Stimulated activated CD8-positive, alpha-beta memory T cell treated with anti-CD3 and anti-CD28 coated beads, Interleukin-7, amount 100 ng/mL, for 24 hours (primary cell): ENCODE data around the gene DOCK8.
"Not testable (repeated sequence)": the region's sequence is repeated elsewhere in the genome, so short reads cannot be mapped to it uniquely, and the experiment has no call there.

Experiments
- DNase-seq: peaks from one replicate; pipeline ENCODE4 v3.0.0-alpha.2; 2020; ENCODE audit warnings: low read depth

The DOCK8 gene

DNA sequence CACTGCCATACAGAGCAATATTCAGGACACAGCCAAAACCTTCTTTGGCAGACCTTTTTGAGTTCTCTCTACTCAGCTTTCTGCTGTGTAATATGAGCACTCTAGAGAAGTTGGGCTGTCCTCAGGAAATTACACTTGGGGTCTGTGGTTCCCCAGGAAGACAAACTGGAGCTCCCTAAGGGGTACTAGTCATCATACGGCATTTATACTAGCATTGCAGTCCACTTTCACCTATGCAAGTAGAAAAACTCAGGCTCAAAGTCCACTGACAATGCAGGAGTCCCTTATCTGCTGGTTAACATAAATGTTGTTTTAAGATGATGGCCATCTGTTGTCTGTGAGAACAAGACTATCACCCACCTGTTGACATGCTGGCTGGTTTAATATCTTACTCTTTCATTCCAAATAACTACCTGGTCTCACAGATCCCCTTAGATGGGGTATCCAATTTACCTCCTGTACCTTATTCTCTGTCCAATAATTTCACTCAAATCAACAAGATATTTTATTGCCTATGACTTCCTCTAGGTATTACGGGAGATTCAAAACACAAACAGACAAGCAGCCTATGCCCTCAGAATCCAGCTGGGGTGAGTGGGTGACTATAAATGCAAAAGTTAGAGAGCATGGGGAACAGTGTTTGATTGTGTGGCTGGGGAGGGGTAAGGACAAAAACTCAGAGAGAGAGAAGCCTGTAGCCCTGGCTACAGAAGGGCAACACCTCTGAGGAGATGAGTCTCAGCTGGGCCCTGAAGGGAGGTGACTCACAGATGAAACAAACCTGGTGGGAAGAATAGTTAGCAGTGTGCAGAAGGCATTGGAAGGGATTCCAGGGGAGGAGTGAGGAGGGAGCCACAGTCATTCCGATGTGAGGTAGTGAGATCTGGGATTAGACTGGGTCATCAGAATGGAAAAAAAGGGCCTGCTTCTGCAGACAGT lies 10.2 kb downstream of the DOCK8 start:
- DNase-seq: no peak

DNA sequence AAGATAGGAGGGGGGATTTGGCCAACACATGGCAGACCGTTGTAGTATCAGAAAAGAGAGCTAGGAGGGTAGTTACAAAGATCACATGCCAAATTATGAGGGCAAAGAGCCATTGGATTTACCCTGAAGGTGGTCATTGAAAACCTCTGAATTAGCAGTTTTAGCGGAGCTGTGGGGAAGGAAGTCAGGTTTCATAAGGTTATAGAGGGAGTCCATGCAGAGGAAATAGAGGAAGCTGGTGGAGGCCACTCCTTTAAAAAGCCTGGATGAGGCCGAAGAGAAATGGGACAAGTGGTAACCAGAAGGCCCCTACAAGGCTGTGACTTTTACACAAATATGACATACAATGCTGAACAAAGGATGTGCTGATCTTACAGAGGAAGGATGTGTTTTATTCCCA lies 13.2 kb downstream of the DOCK8 start:
- no peak for DNase-seq

DNA sequence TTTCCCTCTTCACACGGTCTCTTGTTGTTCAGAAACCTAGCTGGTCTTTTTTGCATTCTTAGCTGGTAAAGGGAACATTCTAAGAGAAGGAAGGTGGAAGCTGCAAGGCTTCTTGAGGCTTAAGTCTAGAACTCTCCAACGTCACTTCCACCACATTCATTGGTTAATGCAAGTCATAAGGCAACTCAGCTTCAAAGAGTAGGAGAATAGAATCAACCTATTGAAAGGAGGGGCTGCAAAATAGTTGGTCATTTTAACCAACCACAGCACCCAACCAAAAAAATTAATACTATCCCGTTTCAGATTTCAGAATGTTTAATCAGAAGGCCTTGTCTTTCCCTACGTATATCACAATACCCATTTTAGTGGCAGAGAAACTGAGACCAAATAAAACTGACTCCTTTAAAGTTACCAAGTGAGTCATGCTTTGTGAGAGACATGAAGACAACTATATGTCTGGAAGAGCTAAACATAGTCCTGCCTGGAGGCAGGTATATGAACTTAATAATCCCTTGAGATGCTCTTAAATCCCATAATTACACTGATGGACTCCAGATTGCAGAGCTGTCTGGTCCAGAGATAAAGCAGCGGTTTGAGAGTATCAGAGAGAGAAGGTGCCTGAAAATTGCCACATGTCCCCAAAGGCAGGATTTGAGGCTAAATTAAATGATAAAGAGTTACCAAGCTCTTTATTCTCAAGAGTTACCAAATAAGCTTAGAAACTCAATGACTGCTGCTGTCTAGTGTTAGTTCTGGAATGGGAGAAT lies 14.4 kb downstream of the DOCK8 start:
- DNase-seq: no peak

DNA sequence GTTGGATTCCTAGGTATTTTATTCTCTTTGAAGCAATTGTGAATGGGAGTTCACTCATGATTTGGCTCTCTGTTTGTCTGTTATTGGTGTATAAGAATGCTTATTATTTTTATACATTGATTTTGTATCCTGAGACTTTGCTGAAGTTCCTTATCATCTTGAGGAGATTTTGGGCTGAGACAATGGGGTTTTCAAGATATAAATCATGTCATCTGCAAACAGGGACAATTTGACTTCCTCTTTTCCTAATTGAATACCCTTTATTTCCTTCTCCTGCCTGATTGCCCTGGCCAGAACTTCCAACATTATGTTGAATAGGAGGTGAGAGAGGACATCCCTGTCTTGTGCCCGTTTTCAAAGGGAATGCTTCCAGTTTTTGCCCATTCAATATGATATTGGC lies 17.0 kb downstream of the DOCK8 start:
- not testable (repeated sequence) for DNase-seq

DNA sequence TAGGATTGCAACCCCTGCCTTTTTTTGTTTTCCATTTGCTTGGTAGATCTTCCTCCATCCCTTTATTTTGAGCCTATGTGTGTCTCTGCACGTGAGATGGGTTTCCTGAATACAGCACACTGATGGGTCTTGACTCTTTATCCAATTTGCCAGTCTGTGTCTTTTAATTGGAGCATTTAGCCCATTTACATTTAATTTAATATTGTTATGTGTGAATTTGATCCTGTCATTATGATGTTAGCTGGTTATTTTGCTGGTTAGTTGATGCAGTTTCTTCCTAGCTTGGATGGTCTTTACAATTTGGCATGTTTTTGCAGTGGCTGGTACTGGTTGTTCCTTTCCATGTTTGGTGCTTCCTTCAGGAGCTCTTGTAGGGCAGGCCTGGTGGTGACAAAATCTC lies 19.0 kb downstream of the DOCK8 start:
- DNase-seq: not testable (repeated sequence)

DNA sequence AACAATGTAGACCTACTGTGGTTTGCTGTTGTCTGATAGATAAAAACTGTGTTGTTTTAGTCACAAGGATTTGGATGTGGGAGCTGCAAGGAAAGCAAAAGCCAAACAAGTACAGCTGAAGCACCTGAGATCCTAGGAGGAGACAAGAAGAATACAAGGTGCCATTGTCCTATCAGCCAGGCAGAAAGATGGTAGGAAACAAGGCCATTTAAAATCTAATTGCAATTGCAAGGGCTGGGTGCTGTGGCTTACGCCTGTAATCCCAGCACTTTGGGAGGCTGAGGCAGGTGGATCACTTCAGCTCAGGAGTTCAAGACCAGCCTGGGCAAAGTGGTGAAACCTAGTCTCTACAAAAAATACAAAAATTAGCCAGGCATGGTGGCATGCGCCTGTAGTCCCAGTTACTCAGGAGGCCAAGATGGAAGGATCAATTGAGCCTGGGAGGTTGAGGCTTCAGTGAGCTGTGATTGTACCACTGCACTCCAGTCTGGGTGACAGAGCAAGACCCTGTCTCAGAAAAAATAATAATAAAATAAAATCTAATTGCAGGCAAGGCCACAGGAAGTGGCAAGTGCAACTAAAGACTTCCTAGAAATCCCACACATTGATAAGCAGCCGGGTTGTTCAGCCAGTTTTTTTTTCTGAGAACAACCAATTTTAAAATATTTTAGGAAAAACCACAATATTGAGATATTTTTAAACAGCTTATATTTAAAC lies 22.6 kb downstream of the DOCK8 start:
- DNase-seq: no peak

DNA sequence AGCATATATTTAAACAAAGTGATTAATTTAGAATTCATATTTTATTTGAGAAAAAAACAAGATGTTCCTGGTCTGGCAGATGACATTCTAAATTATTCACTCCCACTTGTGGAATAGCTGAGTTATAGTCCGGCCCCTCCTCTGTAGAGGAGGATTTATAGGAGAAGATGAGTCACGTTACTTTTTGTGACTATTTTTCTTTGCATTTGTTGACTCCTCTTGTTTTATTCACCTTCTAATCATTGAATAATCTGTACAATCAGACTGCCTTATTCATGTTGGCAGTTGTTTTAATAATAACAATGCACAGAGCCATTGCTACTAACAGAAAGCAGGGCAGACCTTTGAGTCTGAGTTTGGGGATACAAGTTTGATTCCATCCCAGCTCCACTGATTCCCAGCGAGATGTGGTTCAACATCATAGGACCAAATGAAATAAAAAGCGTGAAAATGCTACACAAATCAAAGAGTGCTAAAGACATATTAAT lies 23.2 kb downstream of the DOCK8 start:
- DNase-seq: no peak

DNA sequence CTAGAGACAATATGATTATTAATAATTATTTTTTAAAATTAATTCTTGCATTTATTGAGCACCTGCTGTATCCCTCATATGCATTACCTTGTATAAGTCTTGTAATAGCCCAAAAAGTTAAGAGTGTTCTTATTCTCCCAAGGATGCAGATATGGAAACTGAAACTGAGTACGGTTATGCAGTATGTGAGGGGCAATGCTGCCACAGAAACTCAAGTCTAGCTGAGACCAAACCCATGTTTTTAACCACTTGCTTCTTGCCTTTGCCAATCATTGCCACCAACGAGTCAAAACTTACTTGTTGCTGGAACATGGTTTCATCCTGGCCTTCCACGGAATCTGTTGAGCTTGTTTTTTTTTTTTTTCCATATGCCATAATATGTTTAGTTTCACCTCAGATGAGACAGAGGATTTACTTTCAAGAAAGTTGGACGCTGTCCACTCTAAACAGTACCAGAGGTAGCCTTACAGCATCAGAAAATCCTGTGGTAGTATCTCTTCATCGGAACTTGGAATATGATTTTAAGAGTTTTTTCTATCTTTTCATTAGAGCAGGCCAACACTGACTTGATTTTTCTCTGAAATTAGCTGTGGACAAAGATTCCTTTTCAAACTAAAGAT lies 27.9 kb downstream of the DOCK8 start:
- DNase-seq: no peak

DNA sequence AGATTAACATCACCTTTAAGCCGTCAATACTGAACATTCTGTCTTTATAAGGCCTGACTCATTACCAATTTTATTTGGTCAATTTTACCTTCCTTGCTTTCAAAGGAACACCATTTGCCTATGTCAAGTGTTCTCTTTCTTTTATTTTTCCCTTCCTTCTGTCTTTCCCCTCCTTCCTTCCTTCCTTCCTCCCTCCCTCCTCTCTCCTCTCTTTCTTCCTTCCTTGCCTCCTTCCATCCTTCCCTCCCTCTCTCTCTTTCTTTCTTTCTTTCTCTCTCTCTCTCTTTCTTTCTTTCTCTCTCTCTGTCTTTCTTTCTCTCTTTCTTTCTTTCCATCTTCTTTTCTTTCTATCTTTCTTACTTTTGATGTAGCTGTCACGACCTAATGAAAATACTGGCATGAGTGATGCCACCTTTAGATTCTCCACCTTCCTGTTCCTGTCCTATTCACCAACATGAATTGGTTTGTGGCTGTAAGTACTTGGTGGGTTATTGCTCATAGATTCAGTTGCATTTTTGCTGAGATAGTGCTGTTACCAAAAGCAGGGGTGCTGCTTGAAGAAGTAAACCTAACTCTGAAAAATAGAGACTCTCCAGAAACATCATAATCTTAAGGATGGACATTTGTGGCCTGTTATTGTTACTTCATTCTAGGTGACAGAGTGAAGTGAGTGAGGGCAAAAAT lies 33.8 kb downstream of the DOCK8 start:
- DNase-seq: no peak

DNA sequence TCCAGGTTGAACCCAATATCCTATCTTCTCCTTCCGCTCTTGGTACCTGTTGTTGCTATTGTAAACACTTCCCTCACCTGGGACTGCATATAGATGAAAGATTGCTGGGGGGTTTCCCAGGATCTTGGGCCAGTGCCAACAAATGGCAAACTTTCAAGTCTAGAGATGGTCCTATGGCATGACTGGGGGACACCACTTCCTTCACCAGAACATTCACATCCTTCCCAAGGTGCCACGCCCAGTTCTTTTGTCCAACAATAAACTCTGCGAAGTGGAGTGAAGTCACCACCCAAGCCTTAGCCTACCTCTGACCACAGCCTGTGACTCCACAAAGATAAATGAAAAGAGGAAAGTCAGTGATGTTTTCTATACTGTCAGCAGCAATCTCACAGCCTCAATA lies 34.4 kb downstream of the DOCK8 start:
- DNase-seq: no peak

DNA sequence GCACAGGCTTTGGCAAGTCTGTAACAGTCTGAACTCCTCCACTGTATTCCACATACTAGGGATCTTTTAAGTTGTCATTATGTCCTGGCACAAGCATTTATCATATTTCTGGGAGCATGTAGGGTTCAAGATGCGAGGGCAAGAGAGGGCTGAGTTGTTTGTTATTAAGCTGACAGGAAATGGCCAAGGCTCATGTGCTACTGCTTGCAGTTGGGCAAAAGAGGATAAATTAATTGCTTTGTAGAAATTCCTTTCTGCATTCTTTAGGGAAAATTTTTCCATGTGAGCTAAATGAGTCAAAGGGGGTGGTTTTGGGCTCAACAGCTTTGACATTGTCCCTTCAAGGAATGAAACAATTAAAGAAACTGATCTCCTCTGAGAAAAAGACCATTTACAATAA lies 35.4 kb downstream of the DOCK8 start:
- DNase-seq: no peak

DNA sequence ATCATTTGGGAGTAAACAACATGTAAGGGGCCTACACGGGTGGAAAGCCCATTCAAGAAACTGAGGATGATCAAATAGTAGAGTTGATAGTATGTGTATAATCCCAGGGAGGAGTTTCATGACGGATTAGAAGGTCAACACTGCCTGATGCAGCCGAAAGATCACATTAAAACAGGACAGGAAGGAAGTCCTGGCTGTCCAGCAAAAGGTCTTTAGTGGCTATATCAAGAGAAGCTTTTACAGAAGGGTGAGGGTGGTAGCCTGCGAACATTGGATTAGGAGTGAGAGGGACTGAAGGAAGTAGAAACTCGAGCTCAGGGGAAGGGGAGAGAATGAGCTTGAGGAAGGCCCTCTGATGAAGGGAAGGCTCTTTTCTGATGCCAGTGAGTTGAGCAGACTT lies 36.0 kb downstream of the DOCK8 start:
- DNase-seq: no peak

DNA sequence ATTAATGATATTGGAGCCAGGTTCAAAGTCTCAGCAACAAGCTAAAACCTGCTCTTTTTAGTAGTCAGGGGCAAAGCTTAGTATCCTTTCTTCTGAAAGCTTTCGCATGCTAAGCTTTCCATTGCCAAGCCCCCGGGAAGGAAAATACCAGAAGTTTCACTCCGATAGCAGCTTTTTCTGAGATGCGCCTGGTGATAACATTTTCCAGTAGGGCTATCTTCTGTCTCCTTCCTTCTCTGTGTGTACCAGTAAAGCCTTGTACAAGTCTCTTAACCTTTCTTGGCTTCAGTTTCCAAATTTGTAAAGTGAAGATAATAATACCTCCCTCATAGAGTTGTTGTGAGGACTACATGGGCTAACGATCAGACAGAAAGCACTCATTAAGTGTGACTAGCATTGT lies 36.7 kb downstream of the DOCK8 start:
- no peak for DNase-seq

DNA sequence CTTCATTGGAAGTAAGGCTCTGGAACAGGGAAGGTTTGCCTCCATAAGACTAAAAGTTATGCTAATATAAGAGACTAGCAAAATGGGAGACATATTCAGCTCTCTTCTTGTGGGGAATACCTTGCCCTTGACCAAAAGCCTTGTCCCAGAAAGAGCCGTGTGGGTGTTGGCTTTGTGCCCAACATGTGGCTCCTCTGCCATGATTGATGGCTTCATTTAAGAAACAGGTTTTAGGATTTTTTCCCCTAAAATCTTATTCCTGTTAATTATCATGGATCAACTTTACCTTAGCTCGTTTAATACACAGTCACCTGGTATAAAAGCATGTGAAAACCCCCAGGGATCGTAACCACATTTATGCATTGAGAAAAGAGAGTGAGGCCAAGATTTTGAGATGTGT lies 38.9 kb downstream of the DOCK8 start:
- DNase-seq: no peak

DNA sequence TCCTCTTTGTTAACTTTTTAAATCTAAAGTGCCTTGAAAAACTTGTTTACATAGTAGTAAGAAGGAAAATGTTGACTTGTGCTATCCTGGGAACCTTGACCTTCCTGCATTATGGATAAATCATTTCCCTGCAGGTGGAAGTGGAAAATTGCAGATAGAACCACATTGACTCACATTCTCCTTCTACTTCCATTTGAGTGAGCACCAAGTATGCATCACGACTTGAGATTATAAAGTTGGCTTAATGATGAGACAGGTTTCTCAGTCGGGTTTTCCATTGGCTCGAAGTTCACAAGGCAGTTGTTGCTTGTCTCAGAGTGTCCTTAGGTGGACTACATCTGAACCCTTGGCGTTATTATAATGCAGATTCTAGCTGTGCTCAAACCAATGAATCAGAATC lies 39.9 kb downstream of the DOCK8 start:
- no peak for DNase-seq

DNA sequence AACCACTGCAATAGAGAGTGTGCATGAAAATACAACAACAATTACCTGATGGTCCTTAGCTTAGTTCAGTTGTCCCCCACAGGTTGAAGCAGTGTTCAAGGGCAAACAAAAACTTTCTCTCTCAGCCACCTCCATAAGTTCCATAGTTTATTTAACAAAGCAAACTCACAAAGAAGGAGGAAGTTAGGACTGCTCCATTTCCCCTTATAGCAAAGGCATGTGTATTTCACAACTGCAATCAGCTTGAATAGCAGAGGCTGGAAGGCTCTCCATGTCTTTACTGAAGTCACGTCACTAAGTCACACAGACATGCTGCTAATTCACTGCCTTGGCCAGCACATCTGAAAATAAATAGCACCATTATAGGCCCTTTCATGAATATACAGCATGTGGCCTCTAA lies 43.3 kb downstream of the DOCK8 start:
- DNase-seq: no peak

DNA sequence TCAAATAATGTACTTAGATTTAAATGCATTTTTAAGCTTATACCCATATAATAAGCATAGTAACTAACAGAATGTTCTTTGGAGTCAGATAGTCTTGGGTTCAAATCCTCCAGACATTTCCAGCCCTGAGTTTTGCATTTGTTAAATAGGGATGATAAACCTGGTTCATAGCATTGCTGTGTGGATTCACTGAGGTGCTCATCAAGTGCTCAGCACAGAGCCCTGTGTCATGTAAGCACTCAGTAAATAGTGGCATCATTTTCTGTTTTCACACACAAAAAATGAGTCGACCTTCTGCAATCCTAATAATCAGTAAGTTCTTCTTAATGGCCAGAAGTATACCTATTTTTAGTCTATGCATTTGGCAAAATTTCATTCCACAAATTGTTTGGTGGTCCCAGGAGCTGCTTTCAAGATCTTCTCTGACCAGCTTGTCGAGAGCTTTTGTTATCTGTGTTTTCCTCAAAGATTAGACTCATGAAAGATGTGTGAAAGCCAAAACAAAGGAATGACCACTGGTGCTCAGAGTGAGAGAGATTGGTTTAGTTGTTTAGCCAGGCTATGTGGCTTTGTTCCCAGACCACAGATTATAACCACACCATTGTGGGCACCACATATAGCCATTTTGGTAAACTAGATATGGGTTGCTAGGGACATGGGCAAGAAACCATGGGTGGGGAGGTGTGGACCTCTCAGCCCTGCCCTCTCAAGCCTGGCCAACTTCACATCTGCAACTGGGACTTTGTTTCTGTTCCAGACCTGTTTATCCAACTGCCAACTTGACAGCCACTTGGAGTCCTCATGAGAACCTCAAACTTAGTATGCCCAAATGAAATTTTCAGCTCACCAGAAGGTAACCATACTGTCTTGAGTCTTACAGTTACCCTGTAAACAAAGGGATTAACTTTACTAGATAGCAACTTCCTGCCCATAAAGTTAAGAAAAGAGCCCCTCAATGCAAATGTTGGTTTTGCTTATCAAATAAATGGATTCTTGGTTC lies 45.0 kb downstream of the DOCK8 start:
- DNase-seq: no peak

DNA sequence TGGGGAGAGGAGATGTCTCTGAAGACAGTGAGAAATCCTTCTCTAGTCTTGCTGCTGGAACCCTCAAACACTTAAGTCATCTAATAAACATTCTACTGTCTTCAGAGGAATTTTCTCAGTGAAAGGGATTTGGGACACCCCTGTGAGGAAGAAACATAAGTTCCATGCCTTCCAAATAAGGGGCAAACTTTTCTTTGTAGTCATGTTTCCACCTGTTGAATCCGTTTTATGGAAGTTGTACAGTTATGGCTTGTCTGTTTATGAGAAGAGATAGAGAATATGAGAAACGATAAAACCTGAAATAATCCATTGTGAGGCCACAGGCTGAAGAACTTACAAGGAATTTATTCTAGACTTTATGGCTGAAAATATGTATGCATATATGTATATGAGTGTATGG lies 49.6 kb downstream of the DOCK8 start:
- no peak for DNase-seq

DNA sequence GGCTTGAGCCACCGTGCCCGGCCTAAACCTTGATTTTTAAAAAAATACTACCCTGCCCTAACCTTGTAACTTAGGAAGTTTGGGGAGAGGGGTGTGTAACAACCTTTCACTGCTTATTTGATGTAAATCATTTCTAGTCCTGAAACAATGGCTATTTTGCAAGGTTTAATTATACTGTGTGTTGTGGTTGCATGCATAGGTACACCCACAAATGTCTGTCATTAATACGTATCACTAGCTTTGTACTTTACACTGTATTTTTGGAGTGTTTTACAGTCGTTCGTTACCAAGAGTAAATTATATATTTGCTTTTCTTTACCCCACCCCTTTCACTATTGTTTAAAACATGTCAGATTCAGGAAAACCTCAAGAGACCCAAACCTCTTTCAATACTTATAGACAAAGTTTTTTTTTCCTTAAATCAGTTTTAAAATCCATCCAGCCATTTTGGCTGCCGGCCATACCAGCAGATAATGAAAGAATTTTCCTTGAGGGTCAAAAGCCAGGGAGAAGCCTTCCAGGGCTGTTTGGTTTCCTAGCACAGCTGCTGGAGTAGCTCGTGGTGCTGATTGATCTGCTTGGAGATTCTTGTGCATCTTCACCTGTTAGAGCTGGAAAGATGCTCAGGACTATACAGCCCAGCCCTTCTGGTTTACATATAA lies 50.7 kb downstream of the DOCK8 start:
- DNase-seq: no peak

DNA sequence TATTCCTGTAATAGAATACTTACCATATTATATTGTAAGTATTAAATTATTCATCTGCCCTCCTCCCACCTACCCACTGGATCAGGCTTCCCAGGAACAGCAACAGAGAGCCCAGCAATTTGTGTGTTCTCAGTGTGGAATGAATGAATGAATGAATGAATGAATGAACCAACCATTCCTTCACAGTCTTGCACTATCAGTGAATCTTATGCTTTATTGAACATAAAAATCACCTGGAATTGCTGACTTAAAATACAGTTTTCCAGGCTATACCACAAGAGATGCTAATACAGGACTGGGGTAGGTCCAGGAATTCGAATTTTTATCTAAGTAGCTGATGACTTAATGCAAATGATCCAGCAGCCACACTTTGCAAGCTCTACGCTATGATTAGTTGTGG lies 51.6 kb downstream of the DOCK8 start:
- DNase-seq: no peak
